Measurements from ENCODE around the gene CDK7. TPM values are rescaled to one million over a fixed set of nuclear protein-coding genes. Genes with fewer than 3 reads are reported as not detected.

Gene CDK7
- total and polyA plus RNA-seq, 9 of the 15 experiments (the other 6 are each of a cell fraction or from before 2014, with no cell fraction given): 41.7 to 143 (median 65.3) TPM

GRCh38 chr5:69206528-69207190, 28.0 kb upstream of the CDK7 start (continued):
- no peak for TF ChIP-seq ETV6 (IDR thresholded peaks at IDR 0.05; ENCODE audit: borderline replicate concordance in 1 of 2, low read depth in 2 of 2, low read length in 1 of 2)
- TF ChIP-seq ETV6 (CRISPR knock-in tag; IDR thresholded peaks at IDR 0.05; ENCODE audit: borderline replicate concordance): no peak

DNA sequence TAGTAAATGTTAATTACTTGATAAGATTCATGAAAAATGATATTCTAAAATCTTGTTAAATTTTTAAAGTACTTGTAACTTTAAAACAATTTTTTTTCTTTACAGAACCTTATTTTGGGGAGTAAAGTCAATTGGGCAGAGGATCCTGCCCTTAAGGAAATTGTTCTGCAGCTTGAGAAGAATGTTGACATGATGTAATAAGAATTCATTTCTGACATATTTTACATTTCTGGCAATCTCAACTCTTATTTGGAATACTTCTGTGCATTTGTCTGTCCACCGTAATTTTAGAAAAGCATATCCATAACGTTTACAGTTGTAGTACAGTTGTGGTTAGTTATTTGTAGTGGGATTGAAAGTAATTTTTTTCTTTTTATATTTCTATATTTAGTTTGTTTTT, 25.1 kb upstream of the CDK7 start:
- no peaks in the 10 kb centered on the region for H3K9me3 ChIP-seq (replicated peaks; ENCODE audit: control insufficient read depth, insufficient read depth, low read depth, low read length)
- in situ Hi-C loops (cut with MboI) (no loop called here), intact Hi-C loops (cut with micrococcal nuclease) (no loop called here)
- no peak overlapping the region for H3K27ac ChIP-seq (ENCODE audit: extremely low read depth, low read depth, low read length)
- H3K27me3 ChIP-seq (ENCODE audit: control insufficient read depth in 2 of 2, insufficient read depth in 2 of 2, low read length in 2 of 2): no peaks in the 10 kb centered on the region
- H3K9me1 ChIP-seq (ENCODE audit: control insufficient read depth, insufficient read depth, low read length): no peaks in the 10 kb centered on the region
- peaks cover 8 to 9% of the 10 kb centered on the region in 2 experiments; a peak in 4 of 5 replicates for H3K4me1 ChIP-seq (replicated peaks in 1 of 2; ENCODE audit: control insufficient read depth in 2 of 2, insufficient read depth in 2 of 2, low read length in 2 of 2)
- no peak overlapping the region for H3K9ac ChIP-seq (ENCODE audit: insufficient read depth in 1 of 2, low read depth in 2 of 2, low read length in 2 of 2)
- POLR2A ChIA-PET: interaction anchor here (1.1 kb wide), 1 partner anchor 19 kb away, joined by 3 read pairs; no protein-coding TSS in a partner anchor
- H2AFZ ChIP-seq (ENCODE audit: low read depth, low read length): no peak overlapping the region
- no peak overlapping the region for H3K4me2 ChIP-seq (ENCODE audit: insufficient read depth, low read length)
- no TSS peak for BruUV-seq (replicated peaks)
- CTCF ChIA-PET (ENCODE audit: low intra/inter-chr PET ratio): no interaction called here
- DNase-seq (ENCODE audit: extremely low read depth in 1 of 4, low spot score in 3 of 4) (no peak), ATAC-seq (no peak), FAIRE-seq (no peak)
- peaks cover 41% of the 10 kb centered on the region for H3K36me3 ChIP-seq (ENCODE audit: control insufficient read depth, insufficient read depth, low read length)
- WGBS (ENCODE audit: insufficient coverage, low coverage, missing lambda C conversion rate): 75% methylated on average over 2 of the region's 2 CpGs
- no peaks in the 10 kb centered on the region for H3K79me2 ChIP-seq (ENCODE audit: control insufficient read depth, insufficient read depth, low read length)
- no peak overlapping the region for H3K4me3 ChIP-seq
- no peaks in the 10 kb centered on the region for H4K20me1 ChIP-seq (replicated peaks; ENCODE audit: control insufficient read depth, insufficient read depth, low read length)
- no peak for TF ChIP-seq RBM14 (IDR thresholded peaks at IDR 0.05; ENCODE audit: borderline replicate concordance, insufficient read depth, low read depth, low read length)
- no peak for TF ChIP-seq RBM34 (IDR thresholded peaks at IDR 0.05; ENCODE audit: borderline replicate concordance, insufficient read depth, low read length)
- no peak for TF ChIP-seq STAT5B (CRISPR knock-in tag; IDR thresholded peaks at IDR 0.05)
- TF ChIP-seq EZH2 (IDR thresholded peaks at IDR 0.05; ENCODE audit: borderline replicate concordance, low read depth, low read length): no peak
- TF ChIP-seq ETV5 (CRISPR knock-in tag; IDR thresholded peaks at IDR 0.05; ENCODE audit: low read depth): no peak

Data from K562 (cell line).